ENCODE results near the gene SAMD8.

GRCh38 chr10:75072727-75073126, 38.7 kb upstream of the SAMD8 start:
- TF ChIP-seq, protein P1, sequence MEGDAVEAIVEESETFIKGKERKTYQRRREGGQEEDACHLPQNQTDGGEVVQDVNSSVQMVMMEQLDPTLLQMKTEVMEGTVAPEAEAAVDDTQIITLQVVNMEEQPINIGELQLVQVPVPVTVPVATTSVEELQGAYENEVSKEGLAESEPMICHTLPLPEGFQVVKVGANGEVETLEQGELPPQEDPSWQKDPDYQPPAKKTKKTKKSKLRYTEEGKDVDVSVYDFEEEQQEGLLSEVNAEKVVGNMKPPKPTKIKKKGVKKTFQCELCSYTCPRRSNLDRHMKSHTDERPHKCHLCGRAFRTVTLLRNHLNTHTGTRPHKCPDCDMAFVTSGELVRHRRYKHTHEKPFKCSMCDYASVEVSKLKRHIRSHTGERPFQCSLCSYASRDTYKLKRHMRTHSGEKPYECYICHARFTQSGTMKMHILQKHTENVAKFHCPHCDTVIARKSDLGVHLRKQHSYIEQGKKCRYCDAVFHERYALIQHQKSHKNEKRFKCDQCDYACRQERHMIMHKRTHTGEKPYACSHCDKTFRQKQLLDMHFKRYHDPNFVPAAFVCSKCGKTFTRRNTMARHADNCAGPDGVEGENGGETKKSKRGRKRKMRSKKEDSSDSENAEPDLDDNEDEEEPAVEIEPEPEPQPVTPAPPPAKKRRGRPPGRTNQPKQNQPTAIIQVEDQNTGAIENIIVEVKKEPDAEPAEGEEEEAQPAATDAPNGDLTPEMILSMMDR (IDR thresholded peaks at IDR 0.05; ENCODE audit: insufficient read depth, low read length, poor library complexity, severe bottlenecking), result no peak
- no peak for TF ChIP-seq EZH2phosphoT487 (conservative IDR thresholded peaks at IDR 0.05; ENCODE audit: low read length)
